Stimulated activated naive CD8-positive, alpha-beta T cell treated with anti-CD3 and anti-CD28 coated beads, Interleukin-15, Interleukin-2, amounts not matched to agents 100 ng/mL and 50 ng/mL, for 24 hours (primary cell): ENCODE data around the gene GRAMD1C.

Source experiments
- H3K27ac Mint-ChIP-seq: one replicate; pipeline ENCODE4 v1.8.0; 2021; ENCODE audit warnings: mild to moderate bottlenecking, mixed read lengths
- H3K27me3 Mint-ChIP-seq: one replicate; pipeline ENCODE4 v1.8.0; 2021; ENCODE audit warnings: mixed read lengths
- H3K36me3 Mint-ChIP-seq: one replicate; pipeline ENCODE4 v1.8.0; 2021; ENCODE audit warnings: low read depth, mixed read lengths
- H3K4me1 Mint-ChIP-seq: one replicate; pipeline ENCODE4 v1.8.0; 2021; ENCODE audit warnings: low read depth, mixed read lengths
- H3K4me3 Mint-ChIP-seq: one replicate; pipeline ENCODE4 v1.8.0; 2021; ENCODE audit warnings: mild to moderate bottlenecking, mixed read lengths
- H3K9me3 Mint-ChIP-seq: one replicate; pipeline ENCODE4 v1.8.0; 2021; ENCODE audit warnings: mixed read lengths

Gene GRAMD1C

GRCh38 chr3:113954091-113954685 lies 115.6 kb downstream of the GRAMD1C start:
- H3K27ac Mint-ChIP-seq: no peak overlapping the region
- no peak overlapping the region for H3K4me3 Mint-ChIP-seq
- H3K36me3 Mint-ChIP-seq: peaks cover 16% of the 10 kb centered on the region
- no peaks in the 10 kb centered on the region for H3K9me3 Mint-ChIP-seq
- H3K27me3 Mint-ChIP-seq: peaks cover 7% of the 10 kb centered on the region
- H3K4me1 Mint-ChIP-seq: peaks cover 17% of the 10 kb centered on the region

GRCh38 chr3:113963879-113964278 lies 125.3 kb downstream of the GRAMD1C start:
- Mint-ChIP-seq H3K9me3 (no peaks in the 10 kb centered on the region), H3K27ac (no peak overlapping the region), H3K36me3 (peaks cover 9% of the 10 kb centered on the region), H3K4me3 (no peak overlapping the region), H3K27me3 (no peaks in the 10 kb centered on the region), H3K4me1 (no peaks in the 10 kb centered on the region)

GRCh38 chr3:113966172-113966571 lies 127.6 kb downstream of the GRAMD1C start:
- Mint-ChIP-seq H3K9me3 (no peaks in the 10 kb centered on the region), H3K27ac (no peak overlapping the region), H3K36me3 (no peaks in the 10 kb centered on the region), H3K4me3 (no peak overlapping the region), H3K27me3 (no peaks in the 10 kb centered on the region), H3K4me1 (no peaks in the 10 kb centered on the region)

GRCh38 chr3:113968986-113969385 lies 130.4 kb downstream of the GRAMD1C start:
- Mint-ChIP-seq H3K9me3 (peaks cover 17% of the 10 kb centered on the region), H3K27ac (no peak overlapping the region), H3K4me1 (no peaks in the 10 kb centered on the region), H3K27me3 (no peaks in the 10 kb centered on the region), H3K36me3 (peaks cover 5% of the 10 kb centered on the region), H3K4me3 (no peak overlapping the region)

GRCh38 chr3:113977822-113978221 lies 139.2 kb downstream of the GRAMD1C start:
- Mint-ChIP-seq H3K36me3 (peaks cover 35% of the 10 kb centered on the region), H3K9me3 (peaks cover 18% of the 10 kb centered on the region), H3K27ac (no peak overlapping the region), H3K4me1 (no peaks in the 10 kb centered on the region), H3K4me3 (no peak overlapping the region), H3K27me3 (no peaks in the 10 kb centered on the region)

GRCh38 chr3:113979916-113980315 lies 141.3 kb downstream of the GRAMD1C start:
- Mint-ChIP-seq H3K36me3 (peaks cover 25% of the 10 kb centered on the region), H3K27ac (no peak overlapping the region), H3K27me3 (no peaks in the 10 kb centered on the region), H3K4me1 (no peaks in the 10 kb centered on the region), H3K4me3 (no peak overlapping the region), H3K9me3 (peaks cover 4% of the 10 kb centered on the region)

GRCh38 chr3:113981803-113982202 lies 143.2 kb downstream of the GRAMD1C start:
- H3K27ac Mint-ChIP-seq: no peak overlapping the region
- H3K4me1 Mint-ChIP-seq: peaks cover 8% of the 10 kb centered on the region
- H3K36me3 Mint-ChIP-seq: peaks cover 26% of the 10 kb centered on the region
- no peak overlapping the region for H3K4me3 Mint-ChIP-seq
- H3K27me3 Mint-ChIP-seq: no peaks in the 10 kb centered on the region
- no peaks in the 10 kb centered on the region for H3K9me3 Mint-ChIP-seq

- Mint-ChIP-seq H3K27ac (no peak overlapping the region), H3K4me3 (no peak overlapping the region), H3K36me3 (peaks cover 30% of the 10 kb centered on the region)
These were observed 145.0 kb downstream of the GRAMD1C start for GRCh38 chr3:113983544-113983943.

GRCh38 chr3:113985541-113985940 lies 147.0 kb downstream of the GRAMD1C start:
- Mint-ChIP-seq H3K27ac (no peak overlapping the region), H3K36me3 (peaks cover 19% of the 10 kb centered on the region), H3K9me3 (no peaks in the 10 kb centered on the region), H3K4me3 (no peak overlapping the region), H3K4me1 (peaks cover 8% of the 10 kb centered on the region), H3K27me3 (no peaks in the 10 kb centered on the region)

More at GRCh38 chr3:113983544-113983943, 145.0 kb downstream of the GRAMD1C start:
- H3K4me1 Mint-ChIP-seq: peaks cover 8% of the 10 kb centered on the region
- H3K9me3 Mint-ChIP-seq: no peaks in the 10 kb centered on the region
- no peaks in the 10 kb centered on the region for H3K27me3 Mint-ChIP-seq
